Upper lobe of left lung (tissue), 4 donors: ENCODE data around the gene PSG2.
"Not testable (repeated sequence)": the region's sequence is repeated elsewhere in the genome, so short reads cannot be mapped to it uniquely, and the experiment has no call there.

Source experiments
- CTCF ChIP-seq, 6 experiments: fragments of 450-650 bp in 4 of 6; fragments of 200-600 bp in 2 of 6; sonication (generic) in 2 of 6; IDR thresholded peaks; one replicate each; pipeline ENCODE4 v1.5.1; 2016 to 2019; ENCODE audit warnings: antibody characterized with exemption in 6 of 6
- EP300 ChIP-seq, 4 donors: sonication (generic); formaldehyde crosslinking; IDR thresholded peaks; one replicate each; pipeline ENCODE4 v1.5.1; 2017; ENCODE audit warnings: antibody characterized with exemption in 4 of 4, control low read depth in 2 of 4
- POLR2A ChIP-seq, 4 donors: fragments of 450-650 bp; IDR thresholded peaks; one replicate each; pipeline ENCODE4 v1.5.1; 2016 to 2017; ENCODE audit warnings: antibody characterized with exemption in 4 of 4, mild to moderate bottlenecking in 2 of 4
- POLR2AphosphoS5 ChIP-seq, 2 donors: sonication (generic); formaldehyde crosslinking; IDR thresholded peaks; one replicate each; pipeline ENCODE4 v1.5.1; 2017; ENCODE audit warnings: antibody characterized with exemption in 2 of 2

GRCh38 chr19:43026369-43026768 is 56.1 kb downstream of the PSG2 start, which contains the start of gene PSG11:
- not testable (repeated sequence) for TF ChIP-seq CTCF, EP300, POLR2A, POLR2AphosphoS5 (IDR thresholded peaks at IDR 0.05)
